Endothelial cell of hepatic sinusoid (primary cell): ENCODE results near the gene ETV5.

Experiments
- in situ Hi-C: cut with HindIII; loops from 2 replicates; pipeline ENCODE4 v1.10.0; 2017; ENCODE audit warnings: low sequenced_read_pairs

The ETV5 gene

GRCh38 chr3:186108941-186109865, at the start of gene ETV5:
Gene ETV5 (minus strand): TSS chr3:186109089. CDS start chr3:186105868, 3,221 bp downstream.
- in situ Hi-C loops, result no loop called here

DNA sequence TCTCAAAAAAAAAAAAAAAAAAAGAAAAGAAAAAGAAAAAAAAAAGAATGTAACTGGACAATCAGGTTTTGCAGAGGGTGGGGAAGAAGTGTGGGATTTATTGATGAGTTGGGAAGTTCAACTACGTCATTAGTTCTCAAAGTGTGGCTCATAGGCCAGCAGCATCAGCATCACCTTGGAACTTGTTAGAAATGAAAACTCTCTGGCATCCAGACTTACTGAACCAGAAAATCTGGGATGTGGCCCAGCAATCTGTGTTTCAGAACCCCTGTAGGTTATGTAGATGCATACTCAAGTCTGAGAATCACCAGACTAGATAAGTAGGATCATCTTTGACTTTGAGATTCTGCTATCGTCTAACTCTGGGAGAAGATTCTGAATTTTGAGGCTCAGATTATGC, 45.8 kb upstream of the ETV5 start:
- in situ Hi-C loops, result no loop called here

GRCh38 chr3:186152889-186153292, 44.0 kb upstream of the ETV5 start:
- in situ Hi-C loops, result no loop called here

DNA sequence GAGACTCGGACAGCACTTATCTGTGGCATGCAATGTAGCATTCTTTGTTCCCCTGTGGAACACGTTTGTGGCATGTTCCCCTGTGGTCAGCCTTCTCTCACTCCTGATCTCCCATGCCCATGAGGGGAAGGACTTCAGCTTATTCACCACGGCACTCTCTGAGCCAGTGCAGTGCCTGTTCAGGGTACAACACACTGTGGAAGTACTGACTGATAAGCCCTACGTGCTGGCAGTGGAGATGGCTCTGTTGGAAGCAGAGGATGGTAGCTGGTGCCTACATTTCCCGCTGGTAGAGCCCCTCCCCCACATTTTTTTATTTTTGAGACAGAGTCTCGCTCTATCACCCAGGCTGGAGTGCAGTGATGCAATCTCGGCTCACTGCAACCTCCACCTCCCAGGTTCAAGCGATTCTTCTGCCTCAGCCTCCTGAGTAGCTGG, 43.5 kb upstream of the ETV5 start:
- in situ Hi-C loops, result no loop called here

GRCh38 chr3:186151077-186151971, 42.4 kb upstream of the ETV5 start:
- in situ Hi-C loops, result no loop called here

GRCh38 chr3:186150041-186150830, 41.3 kb upstream of the ETV5 start:
- in situ Hi-C loops, result no loop called here

- in situ Hi-C loops, result no loop called here
Measured at GRCh38 chr3:186149319-186149960, 40.6 kb upstream of the ETV5 start.

DNA sequence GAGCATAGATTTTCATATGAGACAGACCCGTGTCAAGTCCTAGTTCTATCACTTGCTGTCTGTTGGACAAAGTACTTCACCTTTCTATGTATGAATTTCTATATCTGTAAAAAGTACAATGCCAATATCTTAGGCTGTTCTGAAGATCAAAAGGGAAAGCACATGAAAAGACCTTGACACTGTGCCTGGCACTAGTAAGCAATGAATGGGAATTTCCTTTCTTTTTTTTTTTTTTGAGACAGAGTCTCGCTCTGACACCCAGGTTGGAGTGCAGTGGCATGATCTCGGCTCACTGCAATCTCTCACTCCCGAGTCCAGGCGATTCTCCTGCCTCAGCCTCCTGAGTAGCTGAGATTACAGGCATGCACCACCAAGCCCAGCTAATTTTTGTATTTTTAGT, 35.4 kb upstream of the ETV5 start:
- in situ Hi-C loops, result no loop called here

- in situ Hi-C loops, result no loop called here
Measured at GRCh38 chr3:186143250-186143649, 34.4 kb upstream of the ETV5 start.

DNA sequence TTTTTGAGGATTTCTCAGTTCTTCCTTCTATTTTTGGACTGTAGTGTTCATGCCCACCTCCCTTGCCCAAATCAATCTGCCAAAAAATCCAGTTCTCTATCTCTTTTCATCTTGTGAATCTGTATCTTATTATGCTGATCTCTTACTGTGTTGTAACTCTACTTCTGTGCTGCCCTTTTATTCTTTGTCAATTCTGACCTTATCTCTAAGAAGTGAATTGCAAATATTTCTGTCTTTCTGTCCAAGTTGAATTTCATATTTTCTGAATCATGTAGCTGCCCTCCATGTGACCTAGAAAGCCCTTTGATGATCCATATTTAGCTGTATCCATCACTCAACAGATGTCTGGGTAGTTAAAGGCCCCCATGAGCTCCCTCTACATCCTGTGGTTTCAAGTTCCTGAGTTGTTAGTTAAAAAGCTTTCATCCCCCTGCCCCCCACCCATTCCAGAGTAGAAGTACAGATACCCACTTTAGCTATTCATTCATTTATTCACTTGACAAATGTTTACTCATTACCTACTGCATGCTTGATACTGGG, 33.6 kb upstream of the ETV5 start:
- in situ Hi-C loops, result no loop called here

DNA sequence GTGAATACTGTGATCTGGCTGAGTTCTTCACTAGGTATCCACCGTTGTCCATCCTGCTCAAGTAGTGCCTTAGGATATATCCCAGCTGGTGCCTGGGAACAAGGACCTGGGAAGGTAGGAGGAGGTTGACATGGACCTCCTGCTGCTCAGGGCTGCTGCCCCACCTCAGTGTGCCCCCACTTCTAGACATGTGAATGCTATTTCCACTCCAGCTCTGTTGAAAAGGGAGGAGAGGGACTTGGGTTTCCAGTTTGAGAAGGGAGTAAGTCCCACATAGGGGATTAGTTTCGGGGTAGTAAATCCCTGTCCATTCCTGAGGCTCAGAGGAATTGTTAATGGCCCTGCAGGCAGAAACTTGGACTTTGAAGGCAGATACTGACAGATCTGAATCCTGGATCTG, 32.9 kb upstream of the ETV5 start:
- in situ Hi-C loops, result no loop called here

GRCh38 chr3:186138272-186138981, 29.5 kb upstream of the ETV5 start:
- in situ Hi-C loops, result no loop called here

GRCh38 chr3:186137051-186137685, 28.3 kb upstream of the ETV5 start:
- in situ Hi-C loops, result no loop called here

DNA sequence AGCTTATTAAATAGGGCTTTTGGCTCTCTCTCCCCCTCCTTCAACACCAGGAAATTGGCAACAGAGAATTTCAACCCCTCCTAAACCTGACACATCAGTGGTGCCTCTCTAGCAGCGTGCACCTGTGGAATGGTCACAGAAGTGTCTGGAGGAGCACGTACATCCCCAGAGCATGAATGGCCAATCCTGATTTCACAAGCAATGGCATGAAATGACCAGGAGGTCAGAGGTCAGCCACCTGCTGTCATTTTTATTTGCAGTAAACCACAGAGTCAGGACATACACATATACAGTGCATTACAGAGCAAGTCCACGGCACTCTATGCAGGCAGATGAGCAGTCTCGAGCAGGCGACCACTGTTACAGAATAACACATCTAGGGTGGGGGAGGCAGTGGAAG, 25.1 kb upstream of the ETV5 start:
- in situ Hi-C loops, result no loop called here

- in situ Hi-C loops, result no loop called here
Measured at GRCh38 chr3:186132487-186132886, 23.6 kb upstream of the ETV5 start.

- in situ Hi-C loops, result no loop called here
Measured at GRCh38 chr3:186129206-186129605, 20.3 kb upstream of the ETV5 start.

GRCh38 chr3:186128158-186128557, 19.3 kb upstream of the ETV5 start:
- in situ Hi-C loops, result no loop called here

GRCh38 chr3:186127463-186127862, 18.6 kb upstream of the ETV5 start:
- in situ Hi-C loops, result no loop called here

GRCh38 chr3:186125118-186125517, 16.2 kb upstream of the ETV5 start:
- in situ Hi-C loops, result no loop called here
